BJ (cell line): ENCODE results near the gene UST. TPM values are rescaled to one million over a fixed set of nuclear protein-coding genes. Genes with fewer than 3 reads are reported as not detected.

Experiments used
- CTCF ChIA-PET: fragments of 350-600 bp; formaldehyde crosslinking; extraction: SDS; loops from one replicate; lab custom pipeline; 2021; ENCODE audit warnings: antibody characterized with exemption, inconsistent platforms; lab: Yijun Ruan, JAX
- POLR2A ChIA-PET: fragments of 300-600 bp; sonication (Branson Sonifier 250); formaldehyde crosslinking; extraction: SDS; loops from one replicate; lab custom pipeline; 2021; ENCODE audit warnings: antibody characterized with exemption; lab: Charles Lee
- DNase-seq: peaks from one replicate; pipeline ENCODE4 v3.0.0-alpha.2; 2011; ENCODE audit warnings: low read depth
- H3K27me3 ChIP-seq: 2 replicates; pipeline ENCODE4 v1.6.0; 2011; ENCODE audit warnings: low read length; ENCODE audit not compliant: control insufficient read depth, insufficient read depth
- H3K36me3 ChIP-seq: 2 replicates; pipeline ENCODE4 v1.5.1; 2011; ENCODE audit warnings: low read length; ENCODE audit not compliant: control insufficient read depth, insufficient read depth
- H3K4me3 ChIP-seq: 2 replicates; pipeline ENCODE4 v1.5.1; 2011; ENCODE audit warnings: low read depth, mild to moderate bottlenecking, control low read depth, low read length
- CTCF ChIP-seq: IDR thresholded peaks from 2 replicates; pipeline ENCODE4 v1.5.1; 2011; ENCODE audit warnings: low read depth, mild to moderate bottlenecking, control low read depth, inconsistent platforms, low read length, moderate library complexity; ENCODE audit not compliant: insufficient read depth
- polyA plus RNA-seq: library from polyadenylated mRNA; depleted of rRNA; stranded (reverse); fragments of >200 nt; gene quantifications from 2 replicates; pipeline ENCODE4 v1.2.3, GENCODE V29; 2011

The UST gene
- polyA plus RNA-seq, 1 experiment: 6.8 TPM

GRCh38 chr6:148957752-148958151 lies 210.9 kb downstream of the UST start:
- POLR2A ChIA-PET: interaction anchor here (0.6 kb wide), 1 partner anchor 22 kb away, joined by 4 read pairs; no protein-coding TSS in a partner anchor
- CTCF ChIA-PET: interaction anchor here (0.9 to 1.8 kb wide), 7 partner anchors 9 to 380 kb away, joined by 3 to 8 read pairs (median 4); no protein-coding TSS in a partner anchor
- no peak for TF ChIP-seq CTCF

GRCh38 chr6:148959008-148959407 lies 212.2 kb downstream of the UST start:
- no peak for DNase-seq
- ChIA-PET POLR2A (no interaction called here), CTCF (no interaction called here)
- no peak for TF ChIP-seq CTCF
- Histone ChIP-seq H3K27me3 (no peaks in the 10 kb centered on the region), H3K36me3 (no peaks in the 10 kb centered on the region), H3K4me3 (no peak overlapping the region)

More at GRCh38 chr6:148957752-148958151, 210.9 kb downstream of the UST start:
- no peak for DNase-seq
- Histone ChIP-seq H3K4me3 (no peak overlapping the region), H3K36me3 (no peaks in the 10 kb centered on the region), H3K27me3 (no peaks in the 10 kb centered on the region)

GRCh38 chr6:148959501-148959900 lies 212.7 kb downstream of the UST start:
- TF ChIP-seq CTCF: no peak
- CTCF ChIA-PET: no interaction called here
- POLR2A ChIA-PET: no interaction called here
- no peak overlapping the region for H3K4me3 ChIP-seq
- no peak for DNase-seq
- H3K36me3 ChIP-seq: no peaks in the 10 kb centered on the region
- H3K27me3 ChIP-seq: no peaks in the 10 kb centered on the region

GRCh38 chr6:148962854-148963515 lies 216.2 kb downstream of the UST start:
- CTCF ChIA-PET: interaction anchor here (1.1 to 2.1 kb wide), 2 partner anchors 385 to 554 kb away, joined by 3 to 7 read pairs; no protein-coding TSS in a partner anchor
- H3K27me3 ChIP-seq: no peaks in the 10 kb centered on the region
- POLR2A ChIA-PET: no interaction called here
- 0 out of 2 replicates have a peak, but pooled peaks cover 2% of the 10 kb centered on the region for H3K36me3 ChIP-seq
- DNase-seq: no peak
- no peak overlapping the region for H3K4me3 ChIP-seq
- TF ChIP-seq CTCF: no peak

- Histone ChIP-seq H3K27me3 (no peaks in the 10 kb centered on the region), H3K4me3 (no peak overlapping the region), H3K36me3 (0 out of 2 replicates have a peak, but pooled peaks cover 2% of the 10 kb centered on the region)
- no peak for TF ChIP-seq CTCF
- no peak for DNase-seq
- POLR2A ChIA-PET: no interaction called here
- CTCF ChIA-PET: no interaction called here
Observed at GRCh38 chr6:148963738-148964137, 216.9 kb downstream of the UST start.
